HepG2 (cell line): ENCODE measurements around the gene SPN. TPM values are rescaled to one million over a fixed set of nuclear protein-coding genes. Genes with fewer than 3 reads are reported as not detected.

Source experiments
- ARNT ChIP-seq: fragments of 450-650 bp; IDR thresholded peaks from 2 replicates; pipeline ENCODE4 v1.6.1; 2017
- FOXJ3 ChIP-seq: sonication (generic); formaldehyde crosslinking; IDR thresholded peaks from 2 replicates; pipeline ENCODE4 v1.4.0; 2020; ENCODE audit warnings: missing genetic modification reagents, mild to moderate bottlenecking, borderline replicate concordance
- KLF11 ChIP-seq: IDR thresholded peaks from 2 replicates; pipeline ENCODE4 v1.6.1; 2016; ENCODE audit warnings: missing compliant biosample characterization
- MAZ ChIP-seq, 2 experiments: sonication (generic) in 1 of 2; formaldehyde crosslinking in 1 of 2; IDR thresholded peaks; 2 replicates each; pipeline versions ENCODE4 v1.5.0 to v1.6.1; 2012 to 2020; ENCODE audit warnings: low read depth in 2 of 2, mild to moderate bottlenecking in 2 of 2, borderline replicate concordance in 1 of 2, improper control_type of control experiment in 1 of 2, low read length in 1 of 2, missing genetic modification reagents in 1 of 2, moderate library complexity in 1 of 2
- RFX1 ChIP-seq: fragments of 450-650 bp; IDR thresholded peaks from 2 replicates; pipeline ENCODE4 v1.6.1; 2017
- RFX3 ChIP-seq: IDR thresholded peaks from 2 replicates; pipeline ENCODE4 v1.6.1; 2016; ENCODE audit warnings: missing biosample characterization, missing genetic modification reagents
- RNF2 ChIP-seq: fragments of 450-650 bp; conservative IDR thresholded peaks from 2 replicates; pipeline ENCODE4 v1.6.1; 2016; ENCODE audit warnings: low read depth
- RORA ChIP-seq: sonication (generic); formaldehyde crosslinking; IDR thresholded peaks from 2 replicates; pipeline ENCODE4 v1.5.0; 2020; ENCODE audit warnings: mild to moderate bottlenecking, missing genetic modification reagents, moderate library complexity
- ZFP36 ChIP-seq: fragments of 150-350 bp; IDR thresholded peaks from 2 replicates; pipeline ENCODE4 v1.6.1; 2018; ENCODE audit warnings: borderline replicate concordance, low read length, low read depth; ENCODE audit not compliant: partially characterized antibody
- ZFX ChIP-seq: sonication (generic); formaldehyde crosslinking; IDR thresholded peaks from 2 replicates; pipeline ENCODE4 v1.4.0; 2020; ENCODE audit warnings: mild to moderate bottlenecking, low read depth, missing genetic modification reagents, moderate library complexity
- ZNF496 ChIP-seq: sonication (generic); formaldehyde crosslinking; IDR thresholded peaks from 2 replicates; pipeline ENCODE4 v1.8.1; 2023; ENCODE audit warnings: mild to moderate bottlenecking, moderate library complexity, missing genetic modification reagents; ENCODE audit not compliant: insufficient replicate concordance
- ZSCAN30 ChIP-seq: sonication (generic); formaldehyde crosslinking; IDR thresholded peaks from 2 replicates; pipeline ENCODE4 v1.5.0; 2020; ENCODE audit warnings: mild to moderate bottlenecking, missing genetic modification reagents
- polyA plus RNA-seq, 8 experiments: library from polyadenylated mRNA; depleted of rRNA in 3 of 8; stranded (reverse) in 7 of 8; unstranded in 1 of 8; fragments of >200 nt; fragmentation: Illumina TruSeq in 4 of 8; extraction: Trizol in 4 of 8; gene quantifications; 2 replicates each; pipeline versions ENCODE4 v1.2.1 to v1.2.3, GENCODE V29; 2011 to 2016; ENCODE audit warnings: low read depth in 4 of 8, missing spikeins in 1 of 8, mixed read lengths in 1 of 8; ENCODE audit not compliant: insufficient read depth in 1 of 8
- total RNA-seq, 5 experiments: library from RNA; depleted of rRNA; stranded (reverse); fragments of >200 nt; fragmentation: Illumina TruSeq; extraction: Trizol; gene quantifications; 2 replicates each; pipeline ENCODE4 v1.2.3, GENCODE V29; 2016; ENCODE audit warnings: low read depth in 1 of 5
- TF ChIP-seq, protein P1 (sequence below): sonication (generic); formaldehyde crosslinking; IDR thresholded peaks from 2 replicates; pipeline ENCODE4 v1.5.1; 2020; ENCODE audit warnings: missing genetic modification reagents, mild to moderate bottlenecking, borderline replicate concordance
- TF ChIP-seq, protein P2 (sequence below): sonication (generic); formaldehyde crosslinking; IDR thresholded peaks from 2 replicates; pipeline ENCODE4 v1.4.0; 2020; ENCODE audit warnings: missing genetic modification reagents
- TF ChIP-seq, protein P3 (sequence below): sonication (generic); formaldehyde crosslinking; IDR thresholded peaks from 2 replicates; pipeline ENCODE4 v1.8.1; 2023; ENCODE audit warnings: mild to moderate bottlenecking, inconsistent platforms, moderate library complexity, missing genetic modification reagents, borderline replicate concordance
- TF ChIP-seq, protein P4 (sequence below): sonication (generic); formaldehyde crosslinking; IDR thresholded peaks from one replicate; pipeline ENCODE4 v1.5.1; 2020; ENCODE audit warnings: mild to moderate bottlenecking, missing genetic modification reagents; ENCODE audit errors: not compliant biosample characterization

Gene SPN
- total and polyA plus RNA-seq, 2 of the 13 experiments (the other 11 are each of a cell fraction or from before 2014, with no cell fraction given): 0.22 to 1.6 TPM

DNA sequence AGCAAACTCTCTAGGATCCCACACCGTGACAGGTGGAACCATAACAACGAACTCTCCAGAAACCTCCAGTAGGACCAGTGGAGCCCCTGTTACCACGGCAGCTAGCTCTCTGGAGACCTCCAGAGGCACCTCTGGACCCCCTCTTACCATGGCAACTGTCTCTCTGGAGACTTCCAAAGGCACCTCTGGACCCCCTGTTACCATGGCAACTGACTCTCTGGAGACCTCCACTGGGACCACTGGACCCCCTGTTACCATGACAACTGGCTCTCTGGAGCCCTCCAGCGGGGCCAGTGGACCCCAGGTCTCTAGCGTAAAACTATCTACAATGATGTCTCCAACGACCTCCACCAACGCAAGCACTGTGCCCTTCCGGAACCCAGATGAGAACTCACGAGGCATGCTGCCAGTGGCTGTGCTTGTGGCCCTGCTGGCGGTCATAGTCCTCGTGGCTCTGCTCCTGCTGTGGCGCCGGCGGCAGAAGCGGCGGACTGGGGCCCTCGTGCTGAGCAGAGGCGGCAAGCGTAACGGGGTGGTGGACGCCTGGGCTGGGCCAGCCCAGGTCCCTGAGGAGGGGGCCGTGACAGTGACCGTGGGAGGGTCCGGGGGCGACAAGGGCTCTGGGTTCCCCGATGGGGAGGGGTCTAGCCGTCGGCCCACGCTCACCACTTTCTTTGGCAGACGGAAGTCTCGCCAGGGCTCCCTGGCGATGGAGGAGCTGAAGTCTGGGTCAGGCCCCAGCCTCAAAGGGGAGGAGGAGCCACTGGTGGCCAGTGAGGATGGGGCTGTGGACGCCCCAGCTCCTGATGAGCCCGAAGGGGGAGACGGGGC, 1.3 kb downstream of the SPN start (continued):
- TF ChIP-seq ZNF496: no peak
- no peak for TF ChIP-seq ZFP36
- TF ChIP-seq, protein P1, sequence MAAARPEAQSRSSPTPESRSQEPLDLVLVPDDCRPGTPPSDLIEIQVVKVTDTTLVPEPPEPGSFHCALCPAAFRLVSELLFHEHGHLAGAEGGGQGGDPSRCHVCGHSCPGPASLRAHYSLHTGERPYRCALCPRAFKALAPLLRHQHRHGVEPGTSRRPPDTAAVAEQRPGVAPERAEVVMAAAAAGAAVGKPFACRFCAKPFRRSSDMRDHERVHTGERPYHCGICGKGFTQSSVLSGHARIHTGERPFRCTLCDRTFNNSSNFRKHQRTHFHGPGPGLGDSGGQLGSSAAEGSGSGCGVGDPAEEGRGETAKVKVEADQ: no peak
- TF ChIP-seq KLF11 (CRISPR knock-in tag): no peak
- TF ChIP-seq FOXJ3 (CRISPR knock-in tag): no peak
- TF ChIP-seq, protein P2, sequence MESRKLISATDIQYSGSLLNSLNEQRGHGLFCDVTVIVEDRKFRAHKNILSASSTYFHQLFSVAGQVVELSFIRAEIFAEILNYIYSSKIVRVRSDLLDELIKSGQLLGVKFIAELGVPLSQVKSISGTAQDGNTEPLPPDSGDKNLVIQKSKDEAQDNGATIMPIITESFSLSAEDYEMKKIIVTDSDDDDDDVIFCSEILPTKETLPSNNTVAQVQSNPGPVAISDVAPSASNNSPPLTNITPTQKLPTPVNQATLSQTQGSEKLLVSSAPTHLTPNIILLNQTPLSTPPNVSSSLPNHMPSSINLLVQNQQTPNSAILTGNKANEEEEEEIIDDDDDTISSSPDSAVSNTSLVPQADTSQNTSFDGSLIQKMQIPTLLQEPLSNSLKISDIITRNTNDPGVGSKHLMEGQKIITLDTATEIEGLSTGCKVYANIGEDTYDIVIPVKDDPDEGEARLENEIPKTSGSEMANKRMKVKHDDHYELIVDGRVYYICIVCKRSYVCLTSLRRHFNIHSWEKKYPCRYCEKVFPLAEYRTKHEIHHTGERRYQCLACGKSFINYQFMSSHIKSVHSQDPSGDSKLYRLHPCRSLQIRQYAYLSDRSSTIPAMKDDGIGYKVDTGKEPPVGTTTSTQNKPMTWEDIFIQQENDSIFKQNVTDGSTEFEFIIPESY: peak; percentile 36; the same call in 1 of the 2 replicates
- TF ChIP-seq, protein P3, sequence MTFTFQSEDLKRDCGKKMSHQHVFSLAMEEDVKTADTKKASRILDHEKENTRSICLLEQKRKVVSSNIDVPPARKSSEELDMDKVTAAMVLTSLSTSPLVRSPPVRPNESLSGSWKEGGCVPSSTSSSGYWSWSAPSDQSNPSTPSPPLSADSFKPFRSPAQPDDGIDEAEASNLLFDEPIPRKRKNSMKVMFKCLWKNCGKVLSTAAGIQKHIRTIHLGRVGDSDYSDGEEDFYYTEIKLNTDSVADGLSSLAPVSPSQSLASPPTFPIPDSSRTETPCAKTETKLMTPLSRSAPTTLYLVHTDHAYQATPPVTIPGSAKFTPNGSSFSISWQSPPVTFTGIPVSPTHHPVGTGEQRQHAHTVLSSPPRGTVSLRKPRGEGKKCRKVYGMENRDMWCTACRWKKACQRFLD (CRISPR knock-in tag): 0 out of 2 replicates have a peak, but pooled peaks have one; percentile 42
- TF ChIP-seq ARNT: no peak
- TF ChIP-seq, protein P4, sequence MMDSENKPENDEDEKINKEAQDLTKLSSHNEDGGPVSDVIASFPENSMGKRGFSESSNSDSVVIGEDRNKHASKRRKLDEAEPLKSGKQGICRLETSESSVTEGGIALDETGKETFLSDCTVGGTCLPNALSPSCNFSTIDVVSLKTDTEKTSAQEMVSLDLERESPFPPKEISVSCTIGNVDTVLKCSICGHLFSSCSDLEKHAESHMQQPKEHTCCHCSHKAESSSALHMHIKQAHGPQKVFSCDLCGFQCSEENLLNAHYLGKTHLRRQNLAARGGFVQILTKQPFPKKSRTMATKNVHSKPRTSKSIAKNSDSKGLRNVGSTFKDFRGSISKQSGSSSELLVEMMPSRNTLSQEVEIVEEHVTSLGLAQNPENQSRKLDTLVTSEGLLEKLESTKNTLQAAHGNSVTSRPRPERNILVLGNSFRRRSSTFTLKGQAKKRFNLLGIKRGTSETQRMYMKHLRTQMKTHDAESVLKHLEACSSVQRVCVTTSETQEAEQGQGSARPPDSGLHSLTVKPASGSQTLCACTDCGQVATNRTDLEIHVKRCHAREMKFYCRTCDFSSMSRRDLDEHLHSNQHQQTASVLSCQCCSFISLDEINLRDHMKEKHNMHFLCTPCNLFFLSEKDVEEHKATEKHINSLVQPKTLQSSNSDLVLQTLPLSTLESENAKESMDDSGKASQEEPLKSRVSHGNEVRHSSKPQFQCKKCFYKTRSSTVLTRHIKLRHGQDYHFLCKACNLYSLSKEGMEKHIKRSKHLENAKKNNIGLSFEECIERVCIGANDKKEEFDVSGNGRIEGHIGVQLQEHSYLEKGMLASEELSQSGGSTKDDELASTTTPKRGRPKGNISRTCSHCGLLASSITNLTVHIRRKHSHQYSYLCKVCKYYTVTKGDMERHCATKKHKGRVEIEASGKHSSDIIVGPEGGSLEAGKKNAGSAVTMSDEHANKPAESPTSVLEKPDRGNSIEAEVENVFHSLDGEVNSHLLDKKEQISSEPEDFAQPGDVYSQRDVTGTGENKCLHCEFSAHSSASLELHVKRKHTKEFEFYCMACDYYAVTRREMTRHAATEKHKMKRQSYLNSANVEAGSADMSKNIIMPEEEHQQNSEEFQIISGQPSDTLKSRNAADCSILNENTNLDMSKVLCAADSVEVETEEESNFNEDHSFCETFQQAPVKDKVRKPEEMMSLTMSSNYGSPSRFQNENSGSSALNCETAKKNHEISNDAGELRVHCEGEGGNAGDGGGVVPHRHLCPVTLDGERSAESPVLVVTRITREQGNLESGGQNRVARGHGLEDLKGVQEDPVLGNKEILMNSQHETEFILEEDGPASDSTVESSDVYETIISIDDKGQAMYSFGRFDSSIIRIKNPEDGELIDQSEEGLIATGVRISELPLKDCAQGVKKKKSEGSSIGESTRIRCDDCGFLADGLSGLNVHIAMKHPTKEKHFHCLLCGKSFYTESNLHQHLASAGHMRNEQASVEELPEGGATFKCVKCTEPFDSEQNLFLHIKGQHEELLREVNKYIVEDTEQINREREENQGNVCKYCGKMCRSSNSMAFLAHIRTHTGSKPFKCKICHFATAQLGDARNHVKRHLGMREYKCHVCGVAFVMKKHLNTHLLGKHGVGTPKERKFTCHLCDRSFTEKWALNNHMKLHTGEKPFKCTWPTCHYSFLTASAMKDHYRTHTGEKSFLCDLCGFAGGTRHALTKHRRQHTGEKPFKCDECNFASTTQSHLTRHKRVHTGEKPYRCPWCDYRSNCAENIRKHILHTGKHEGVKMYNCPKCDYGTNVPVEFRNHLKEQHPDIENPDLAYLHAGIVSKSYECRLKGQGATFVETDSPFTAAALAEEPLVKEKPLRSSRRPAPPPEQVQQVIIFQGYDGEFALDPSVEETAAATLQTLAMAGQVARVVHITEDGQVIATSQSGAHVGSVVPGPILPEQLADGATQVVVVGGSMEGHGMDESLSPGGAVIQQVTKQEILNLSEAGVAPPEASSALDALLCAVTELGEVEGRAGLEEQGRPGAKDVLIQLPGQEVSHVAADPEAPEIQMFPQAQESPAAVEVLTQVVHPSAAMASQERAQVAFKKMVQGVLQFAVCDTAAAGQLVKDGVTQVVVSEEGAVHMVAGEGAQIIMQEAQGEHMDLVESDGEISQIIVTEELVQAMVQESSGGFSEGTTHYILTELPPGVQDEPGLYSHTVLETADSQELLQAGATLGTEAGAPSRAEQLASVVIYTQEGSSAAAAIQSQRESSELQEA: no peak
- peak; percentile 43; the same call in 1 of the 2 replicates for TF ChIP-seq ZFX
- TF ChIP-seq RORA (CRISPR knock-in tag): no peak
- 0 out of 2 replicates have a peak, but pooled peaks have one; percentile 39 for TF ChIP-seq RNF2
- TF ChIP-seq ZSCAN30 (CRISPR knock-in tag): no peak
- TF ChIP-seq RFX3 (CRISPR knock-in tag): peak; percentile 64
- TF ChIP-seq MAZ (IDR thresholded peaks at IDR 0.05; ENCODE audit: borderline replicate concordance, low read depth, low read length): no peak
- TF ChIP-seq MAZ (CRISPR knock-in tag; IDR thresholded peaks at IDR 0.05; ENCODE audit: low read depth): no peak
- peak; percentile 81 for TF ChIP-seq RFX1
